Loucy (cell line): Measurements from ENCODE around the gene MYLK3.

Experiments
- H2AFZ ChIP-seq: fragments of 200-600 bp; sonication (generic); 2 replicates; pipeline ENCODE4 v1.6.0; 2016; ENCODE audit warnings: antibody characterized with exemption, mild to moderate bottlenecking, low read length, moderate library complexity
- H3F3A ChIP-seq: fragments of 200-600 bp; 2 replicates; pipeline ENCODE4 v1.6.0; 2016; ENCODE audit warnings: antibody characterized with exemption, low read depth, mild to moderate bottlenecking
- H3K27me3 ChIP-seq: fragments of 200-600 bp; sonication (generic); 2 replicates; pipeline ENCODE4 v1.6.1; 2014; ENCODE audit warnings: low read length, mild to moderate bottlenecking; ENCODE audit not compliant: insufficient read depth, poor library complexity, severe bottlenecking
- H3K36me3 ChIP-seq: fragments of 200-600 bp; sonication (generic); 2 replicates; pipeline ENCODE4 v1.6.1; 2016; ENCODE audit warnings: low read length; ENCODE audit not compliant: insufficient read depth
- H3K4me1 ChIP-seq: fragments of 200-600 bp; sonication (generic); 2 replicates; pipeline ENCODE4 v1.5.1; 2014; ENCODE audit warnings: low read length, mild to moderate bottlenecking; ENCODE audit not compliant: insufficient read depth, poor library complexity, severe bottlenecking
- H3K4me2 ChIP-seq: fragments of 200-600 bp; sonication (generic); 2 replicates; pipeline ENCODE4 v1.6.0; 2014; ENCODE audit warnings: antibody characterized with exemption, low read length, low read depth, mild to moderate bottlenecking; ENCODE audit not compliant: poor library complexity, severe bottlenecking
- H3K4me3 ChIP-seq: fragments of 200-600 bp; sonication (generic); 2 replicates; pipeline ENCODE4 v1.5.1; 2014; ENCODE audit warnings: low read length, mild to moderate bottlenecking, mixed read lengths; ENCODE audit not compliant: poor library complexity, severe bottlenecking
- H3K79me2 ChIP-seq: fragments of 200-600 bp; sonication (generic); 2 replicates; pipeline ENCODE4 v1.6.1; 2014; ENCODE audit warnings: low read length; ENCODE audit not compliant: insufficient read depth
- H3K9ac ChIP-seq: fragments of 200-600 bp; sonication (generic); 2 replicates; pipeline ENCODE4 v1.6.0; 2014; ENCODE audit warnings: mild to moderate bottlenecking, low read depth, low read length, moderate library complexity; ENCODE audit not compliant: poor library complexity, severe bottlenecking
- H3K9me2 ChIP-seq: fragments of 200-600 bp; sonication (generic); replicated peaks from 2 replicates; pipeline ENCODE4 v1.6.1; 2016; ENCODE audit warnings: low read depth, low read length, mixed read lengths
- H3K9me3 ChIP-seq: fragments of 200-600 bp; sonication (generic); 2 replicates; pipeline ENCODE4 v1.6.1; 2014; ENCODE audit warnings: mild to moderate bottlenecking, antibody characterized with exemption, low read length, low read depth; ENCODE audit not compliant: insufficient read depth
- H4K20me1 ChIP-seq: fragments of 200-600 bp; sonication (generic); 2 replicates; pipeline ENCODE4 v1.6.0; 2014; ENCODE audit warnings: antibody characterized with exemption, low read length, mild to moderate bottlenecking; ENCODE audit not compliant: insufficient read depth, poor library complexity, severe bottlenecking
- EZH2phosphoT487 ChIP-seq: fragments of 200-600 bp; IDR thresholded peaks from 2 replicates; pipeline ENCODE4 v1.6.1; 2018; ENCODE audit warnings: antibody characterized with exemption, mild to moderate bottlenecking, moderate library complexity, borderline replicate concordance
- TF ChIP-seq, protein P1 (sequence below): fragments of 200-600 bp; sonication (generic); conservative IDR thresholded peaks from 2 replicates; pipeline ENCODE4 v1.5.1; 2014; ENCODE audit warnings: mild to moderate bottlenecking, antibody characterized with exemption, low read length

The MYLK3 gene

GRCh38 chr16:46702030-46702429 is 46.1 kb downstream of the MYLK3 start:
- no peaks in the 10 kb centered on the region for H3K4me1 ChIP-seq
- H3K4me2 ChIP-seq = no peak overlapping the region
- no peaks in the 10 kb centered on the region for H3K9me3 ChIP-seq
- no peak overlapping the region for H3K9ac ChIP-seq
- no peak overlapping the region for H2AFZ ChIP-seq
- H3K79me2 ChIP-seq = no peaks in the 10 kb centered on the region
- H3K4me3 ChIP-seq = no peak overlapping the region
- no peaks in the 10 kb centered on the region for H3F3A ChIP-seq
- H4K20me1 ChIP-seq = no peaks in the 10 kb centered on the region
- peaks cover 12% of the 10 kb centered on the region for H3K36me3 ChIP-seq
- TF ChIP-seq, protein P1, sequence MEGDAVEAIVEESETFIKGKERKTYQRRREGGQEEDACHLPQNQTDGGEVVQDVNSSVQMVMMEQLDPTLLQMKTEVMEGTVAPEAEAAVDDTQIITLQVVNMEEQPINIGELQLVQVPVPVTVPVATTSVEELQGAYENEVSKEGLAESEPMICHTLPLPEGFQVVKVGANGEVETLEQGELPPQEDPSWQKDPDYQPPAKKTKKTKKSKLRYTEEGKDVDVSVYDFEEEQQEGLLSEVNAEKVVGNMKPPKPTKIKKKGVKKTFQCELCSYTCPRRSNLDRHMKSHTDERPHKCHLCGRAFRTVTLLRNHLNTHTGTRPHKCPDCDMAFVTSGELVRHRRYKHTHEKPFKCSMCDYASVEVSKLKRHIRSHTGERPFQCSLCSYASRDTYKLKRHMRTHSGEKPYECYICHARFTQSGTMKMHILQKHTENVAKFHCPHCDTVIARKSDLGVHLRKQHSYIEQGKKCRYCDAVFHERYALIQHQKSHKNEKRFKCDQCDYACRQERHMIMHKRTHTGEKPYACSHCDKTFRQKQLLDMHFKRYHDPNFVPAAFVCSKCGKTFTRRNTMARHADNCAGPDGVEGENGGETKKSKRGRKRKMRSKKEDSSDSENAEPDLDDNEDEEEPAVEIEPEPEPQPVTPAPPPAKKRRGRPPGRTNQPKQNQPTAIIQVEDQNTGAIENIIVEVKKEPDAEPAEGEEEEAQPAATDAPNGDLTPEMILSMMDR = no peak
- no peak for TF ChIP-seq EZH2phosphoT487
- H3K27me3 ChIP-seq = no peaks in the 10 kb centered on the region
- H3K9me2 ChIP-seq = no peaks in the 10 kb centered on the region

- Histone ChIP-seq H3K4me2 (no peak overlapping the region), H3F3A (no peaks in the 10 kb centered on the region), H3K9me3 (no peaks in the 10 kb centered on the region), H2AFZ (no peak overlapping the region), H3K27me3 (no peaks in the 10 kb centered on the region), H3K9me2 (no peaks in the 10 kb centered on the region), H3K4me1 (no peaks in the 10 kb centered on the region), H3K9ac (no peak overlapping the region), H3K4me3 (no peak overlapping the region), H3K36me3 (peaks cover 16% of the 10 kb centered on the region), H4K20me1 (no peaks in the 10 kb centered on the region), H3K79me2 (no peaks in the 10 kb centered on the region)
- TF ChIP-seq, protein P1 = no peak
- TF ChIP-seq EZH2phosphoT487 = no peak
Measured at GRCh38 chr16:46701615-46702014, 46.5 kb downstream of the MYLK3 start.

- Histone ChIP-seq H3K4me3 (no peak overlapping the region), H3K9me3 (no peaks in the 10 kb centered on the region), H3K4me2 (no peak overlapping the region), H2AFZ (no peak overlapping the region), H3K4me1 (no peaks in the 10 kb centered on the region), H3K36me3 (peaks cover 32% of the 10 kb centered on the region), H3K27me3 (no peaks in the 10 kb centered on the region), H3F3A (no peaks in the 10 kb centered on the region), H4K20me1 (no peaks in the 10 kb centered on the region), H3K79me2 (no peaks in the 10 kb centered on the region), H3K9ac (no peak overlapping the region), H3K9me2 (no peaks in the 10 kb centered on the region)
- TF ChIP-seq, protein P1 = no peak
- TF ChIP-seq EZH2phosphoT487 = no peak
Measured at GRCh38 chr16:46700048-46700447, 48.1 kb downstream of the MYLK3 start.
